Measurements from ENCODE around the gene NT5DC2.

DNA sequence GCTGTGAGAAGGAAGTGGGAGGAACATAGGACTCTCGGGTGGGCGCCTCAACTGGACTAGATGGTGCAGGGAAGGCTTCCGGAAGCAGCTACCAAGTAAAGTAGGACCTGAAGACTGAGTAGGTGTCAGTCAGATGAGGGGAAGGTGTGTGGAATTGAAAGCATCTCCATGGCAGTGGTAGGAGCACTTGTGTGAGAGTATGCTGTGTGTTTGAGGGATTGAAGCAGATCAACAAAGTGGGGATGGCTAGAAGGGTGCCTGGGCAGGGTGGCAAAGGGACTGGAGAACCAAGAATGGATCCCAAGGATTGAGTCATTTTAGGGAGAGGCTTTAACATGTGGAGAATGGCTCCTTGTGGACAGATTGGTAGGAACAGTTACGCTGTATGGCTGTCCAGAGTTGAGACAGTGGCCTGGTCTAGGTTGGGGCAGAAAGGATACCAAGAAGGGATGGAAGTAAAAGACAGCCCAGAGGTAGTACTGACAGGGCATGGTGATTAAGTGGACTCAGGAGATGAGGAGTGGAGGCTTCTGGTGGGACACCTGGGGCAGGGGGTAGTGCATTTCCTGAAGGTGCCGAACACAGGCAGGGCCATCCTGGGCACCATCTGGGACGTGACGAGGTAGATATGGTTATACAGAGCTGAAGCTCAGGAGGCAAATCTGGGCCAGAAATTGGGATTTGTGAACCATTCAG lies 4.2 kb upstream of the NT5DC2 start:
- TF ChIP-seq, protein P1, sequence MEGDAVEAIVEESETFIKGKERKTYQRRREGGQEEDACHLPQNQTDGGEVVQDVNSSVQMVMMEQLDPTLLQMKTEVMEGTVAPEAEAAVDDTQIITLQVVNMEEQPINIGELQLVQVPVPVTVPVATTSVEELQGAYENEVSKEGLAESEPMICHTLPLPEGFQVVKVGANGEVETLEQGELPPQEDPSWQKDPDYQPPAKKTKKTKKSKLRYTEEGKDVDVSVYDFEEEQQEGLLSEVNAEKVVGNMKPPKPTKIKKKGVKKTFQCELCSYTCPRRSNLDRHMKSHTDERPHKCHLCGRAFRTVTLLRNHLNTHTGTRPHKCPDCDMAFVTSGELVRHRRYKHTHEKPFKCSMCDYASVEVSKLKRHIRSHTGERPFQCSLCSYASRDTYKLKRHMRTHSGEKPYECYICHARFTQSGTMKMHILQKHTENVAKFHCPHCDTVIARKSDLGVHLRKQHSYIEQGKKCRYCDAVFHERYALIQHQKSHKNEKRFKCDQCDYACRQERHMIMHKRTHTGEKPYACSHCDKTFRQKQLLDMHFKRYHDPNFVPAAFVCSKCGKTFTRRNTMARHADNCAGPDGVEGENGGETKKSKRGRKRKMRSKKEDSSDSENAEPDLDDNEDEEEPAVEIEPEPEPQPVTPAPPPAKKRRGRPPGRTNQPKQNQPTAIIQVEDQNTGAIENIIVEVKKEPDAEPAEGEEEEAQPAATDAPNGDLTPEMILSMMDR (IDR thresholded peaks at IDR 0.05): no peak
- TF ChIP-seq POLR2A (IDR thresholded peaks at IDR 0.05): no peak

Data from suprapubic skin (tissue), 3 donors.